IMR-90 (cell line): ENCODE results near the gene CREBBP. TPM values are rescaled to one million over a fixed set of nuclear protein-coding genes. Genes with fewer than 3 reads are reported as not detected.

ENCODE experiments used
- ATAC-seq: fragments of 200-7000 bp; cut with Tn5 transposase; 2 replicates; pipeline ENCODE4 v1.9.1; 2020; ENCODE audit warnings: low read depth, mild to moderate bottlenecking, moderate library complexity
- BruUV-seq: library from RNA; stranded (reverse); fragments of 400-500 nt; replicated peaks from 2 replicates; lab custom pipeline; 2021; lab: Mats Ljungman, UMichigan
- CTCF ChIA-PET: fragments of 300-600 bp; formaldehyde crosslinking; extraction: SDS; loops from one replicate; lab custom pipeline; 2021; ENCODE audit warnings: antibody characterized with exemption; lab: Yijun Ruan, JAX
- POLR2A ChIA-PET: fragments of 300-600 bp; sonication (Branson Sonifier 250); formaldehyde crosslinking; loops from one replicate; lab custom pipeline; 2022; ENCODE audit warnings: antibody characterized with exemption; ENCODE audit not compliant: unreplicated experiment; lab: Charles Lee
- DNase-seq: peaks from one replicate; pipeline ENCODE4 v3.0.0; 2013
- H2AFZ ChIP-seq: replicated peaks from 2 replicates; pipeline ENCODE3; 2013; ENCODE audit warnings: low read length, mild to moderate bottlenecking; ENCODE audit not compliant: poor library complexity
- H2AK5ac ChIP-seq: 2 replicates; pipeline ENCODE4 v1.6.1; 2013; ENCODE audit warnings: low read depth, low read length, inconsistent platforms
- H2AK9ac ChIP-seq: replicated peaks from 2 replicates; pipeline ENCODE3; 2013; ENCODE audit warnings: mild to moderate bottlenecking, low read depth, low read length, moderate library complexity; ENCODE audit not compliant: poor library complexity
- H2BK120ac ChIP-seq: 2 replicates; pipeline ENCODE4 v1.6.1; 2013; ENCODE audit warnings: low read depth, low read length, inconsistent platforms
- H2BK15ac ChIP-seq: 3 replicates; pipeline ENCODE4 v1.6.1; 2013; ENCODE audit warnings: low read depth, low read length, inconsistent platforms
- H2BK20ac ChIP-seq: 2 replicates; pipeline ENCODE4 v1.6.1; 2013; ENCODE audit warnings: low read depth, mild to moderate bottlenecking, inconsistent platforms, low read length, moderate library complexity
- H2BK5ac ChIP-seq: 2 replicates; pipeline ENCODE4 v1.6.1; 2013; ENCODE audit warnings: mild to moderate bottlenecking, low read depth, low read length, inconsistent platforms; ENCODE audit not compliant: poor library complexity, severe bottlenecking
- H3K14ac ChIP-seq: replicated peaks from 2 replicates; pipeline ENCODE4 v1.6.1; 2013; ENCODE audit warnings: low read depth, low read length, inconsistent platforms
- H3K18ac ChIP-seq: 2 replicates; pipeline ENCODE4 v1.6.1; 2013; ENCODE audit warnings: low read depth, low read length, control low read depth
- H3K23ac ChIP-seq: 2 replicates; pipeline ENCODE4 v1.6.1; 2013; ENCODE audit warnings: low read depth, low read length, inconsistent platforms
- H3K27ac ChIP-seq: 2 replicates; pipeline ENCODE4 v1.5.1; 2013; ENCODE audit warnings: mild to moderate bottlenecking, control low read depth, low read length; ENCODE audit not compliant: insufficient read depth
- H3K27me3 ChIP-seq: 2 replicates; pipeline ENCODE4 v1.6.1; 2013; ENCODE audit warnings: low read length; ENCODE audit not compliant: control insufficient read depth, insufficient read depth
- H3K36me3 ChIP-seq: 2 replicates; pipeline ENCODE4 v1.6.1; 2013; ENCODE audit warnings: low read length, mixed read lengths; ENCODE audit not compliant: control insufficient read depth, insufficient read depth
- H3K4ac ChIP-seq: 2 replicates; pipeline ENCODE4 v1.6.1; 2013; ENCODE audit warnings: low read depth, low read length, inconsistent platforms
- H3K4me1 ChIP-seq: 2 replicates; pipeline ENCODE4 v1.6.1; 2013; ENCODE audit warnings: low read length, mixed read lengths; ENCODE audit not compliant: control insufficient read depth, insufficient read depth
- H3K4me2 ChIP-seq: 2 replicates; pipeline ENCODE4 v1.6.1; 2013; ENCODE audit warnings: low read depth, mild to moderate bottlenecking, control low read depth, low read length, moderate library complexity
- H3K4me3 ChIP-seq: 2 replicates; pipeline ENCODE4 v1.5.1; 2013; ENCODE audit warnings: low read depth, mild to moderate bottlenecking, control low read depth, low read length, moderate library complexity; ENCODE audit not compliant: insufficient read depth
- H3K56ac ChIP-seq: 2 replicates; pipeline ENCODE4 v1.6.1; 2013; ENCODE audit warnings: low read length, inconsistent platforms; ENCODE audit not compliant: insufficient read depth; ENCODE audit errors: extremely low read depth
- H3K79me1 ChIP-seq, 2 experiments: 2 replicates each; pipeline ENCODE4 v1.6.1; 2013; ENCODE audit warnings: low read length in 2 of 2, inconsistent platforms in 1 of 2, low read depth in 1 of 2
- H3K9ac ChIP-seq: 2 replicates; pipeline ENCODE4 v1.6.1; 2013; ENCODE audit warnings: low read depth, low read length, control low read depth
- H3K9me1 ChIP-seq: 2 replicates; pipeline ENCODE4 v1.6.1; 2013; ENCODE audit warnings: low read length, inconsistent platforms; ENCODE audit not compliant: insufficient read depth
- H3K9me3 ChIP-seq: 2 replicates; pipeline ENCODE4 v1.6.1; 2013; ENCODE audit warnings: low read length; ENCODE audit not compliant: control insufficient read depth, insufficient read depth
- H4K20me1 ChIP-seq: 2 replicates; pipeline ENCODE4 v1.6.1; 2013; ENCODE audit warnings: low read length, inconsistent platforms; ENCODE audit not compliant: insufficient read depth
- H4K5ac ChIP-seq: 2 replicates; pipeline ENCODE4 v1.6.1; 2013; ENCODE audit warnings: mild to moderate bottlenecking, low read depth, low read length, control low read depth
- H4K8ac ChIP-seq, 2 experiments: 2 replicates each; pipeline ENCODE4 v1.6.1; 2013; ENCODE audit warnings: low read depth in 2 of 2, low read length in 2 of 2, control low read depth in 1 of 2, inconsistent platforms in 1 of 2
- H4K91ac ChIP-seq: 2 replicates; pipeline ENCODE4 v1.6.1; 2013; ENCODE audit warnings: low read depth, low read length, inconsistent platforms; ENCODE audit not compliant: insufficient read depth
- CHD1 ChIP-seq: IDR thresholded peaks from 2 replicates; pipeline ENCODE4 v1.6.1; 2012; ENCODE audit warnings: low read depth, low read length, improper control_type of control experiment
- MAFK ChIP-seq: IDR thresholded peaks from 2 replicates; pipeline ENCODE4 v1.6.1; 2012; ENCODE audit warnings: low read depth, low read length, improper control_type of control experiment
- MAZ ChIP-seq: IDR thresholded peaks from 2 replicates; pipeline ENCODE4 v1.6.1; 2012; ENCODE audit warnings: low read depth, mild to moderate bottlenecking, low read length, improper control_type of control experiment, moderate library complexity, borderline replicate concordance
- MXI1 ChIP-seq: IDR thresholded peaks from 2 replicates; pipeline ENCODE4 v1.6.1; 2012; ENCODE audit warnings: low read depth, mild to moderate bottlenecking, low read length, moderate library complexity, borderline replicate concordance
- POLR2A ChIP-seq: IDR thresholded peaks from 2 replicates; pipeline ENCODE4 v1.6.1; 2012; ENCODE audit warnings: mild to moderate bottlenecking, low read depth, low read length
- RCOR1 ChIP-seq: IDR thresholded peaks from 2 replicates; pipeline ENCODE4 v1.6.1; 2012; ENCODE audit warnings: mild to moderate bottlenecking, low read length, improper control_type of control experiment; ENCODE audit not compliant: insufficient replicate concordance
- RFX5 ChIP-seq: IDR thresholded peaks from 2 replicates; pipeline ENCODE4 v1.8.0; 2012; ENCODE audit warnings: low read depth, mild to moderate bottlenecking, low read length, moderate library complexity
- SMC3 ChIP-seq: fragments of 150-350 bp; IDR thresholded peaks from 2 replicates; pipeline ENCODE4 v1.6.1; 2016; ENCODE audit warnings: low read depth, mild to moderate bottlenecking, antibody characterized with exemption, low read length, moderate library complexity
- WGBS, 2 experiments: methylation state at CpG; one replicate each; pipeline versions ENCODE4 v1.1.5 to v1.1.7; 2013; ENCODE audit warnings: missing lambda C conversion rate in 2 of 2; ENCODE audit not compliant: insufficient read length in 1 of 2; ENCODE audit errors: extremely low coverage in 2 of 2; 5-methylcytosine and 5-hydroxymethylcytosine counted together
- dilution Hi-C: fragments of 300-500 bp; cut with HindIII; formaldehyde crosslinking; loops from one replicate; pipeline ENCODE4 v1.14.3; 2018; ENCODE audit warnings: low sequenced_read_pairs; ENCODE audit not compliant: unreplicated experiment
- in situ Hi-C: fragments of 300-500 bp; cut with MboI; formaldehyde crosslinking; loops from 3 replicates; pipeline ENCODE4 v1.14.3; 2019; ENCODE audit warnings: low sequenced_read_pairs, inconsistent platforms, mixed read lengths
- intact Hi-C: fragments of 100-400 bp; cut with micrococcal nuclease; formaldehyde crosslinking; loops from 2 replicates; pipeline ENCODE4 v1.10.0; 2022
- polyA plus RNA-seq, 3 experiments: library from polyadenylated mRNA; depleted of rRNA; stranded (reverse); fragments of >200 nt; gene quantifications; 2 replicates each; pipeline ENCODE4 v1.2.3, GENCODE V29; 2012; ENCODE audit warnings: low replicate concordance in 1 of 3
- total RNA-seq: library from RNA; depleted of rRNA; stranded (reverse); fragments of >200 nt; gene quantifications from 2 replicates; pipeline ENCODE4 v1.2.3, GENCODE V29; 2012
- TF ChIP-seq, protein P1 (sequence below): fragments of 150-350 bp; IDR thresholded peaks from 2 replicates; pipeline ENCODE4 v1.6.1; 2017; ENCODE audit warnings: mild to moderate bottlenecking, antibody characterized with exemption, low read length, low read depth

The CREBBP gene
- total and polyA plus RNA-seq, 2 of the 4 experiments (the other 2 are of a cell fraction) = 7.3 to 12.5 TPM

GRCh38 chr16:3706253-3707012, 174.1 kb downstream of the CREBBP start:
- Histone ChIP-seq H3K4me3 (no peak overlapping the region), H3K23ac (no peak overlapping the region), H4K20me1 (0 out of 2 replicates have a peak, but pooled peaks cover 3% of the 10 kb centered on the region), H3K27ac (no peak overlapping the region), H2BK20ac (no peak overlapping the region), H2BK5ac (no peak overlapping the region), H3K27me3 (no peaks in the 10 kb centered on the region), H3K9me3 (no peaks in the 10 kb centered on the region), H3K4ac (no peak overlapping the region), H2BK120ac (no peak overlapping the region), H3K14ac (no peak overlapping the region), H3K9ac (no peak overlapping the region), H3K18ac (no peak overlapping the region), H3K4me1 (no peaks in the 10 kb centered on the region), H4K8ac (no peak overlapping the region), H4K5ac (no peak overlapping the region), H4K91ac (no peak overlapping the region), H3K9me1 (peaks cover 3% of the 10 kb centered on the region; the same call in 1 of the 2 replicates), H3K56ac (no peak overlapping the region), H3K4me2 (no peak overlapping the region), H2AK9ac (no peak overlapping the region), H2AK5ac (no peak overlapping the region), H2AFZ (no peak overlapping the region), H2BK15ac (no peak overlapping the region), H3K36me3 (peaks cover 2% of the 10 kb centered on the region), H3K79me1 (peaks cover 29 to 52% of the 10 kb centered on the region in 2 experiments)
- DNase-seq (no peak), ATAC-seq (no peak)
- dilution Hi-C loops (no loop called here), intact Hi-C loops (no loop called here), in situ Hi-C loops (no loop called here)
- CTCF ChIA-PET = interaction anchor here (0.6 kb wide), 1 partner anchor 698 kb away, joined by 3 read pairs; no protein-coding TSS in a partner anchor
- TF ChIP-seq MAZ = no peak
- TF ChIP-seq RFX5 = no peak
- TF ChIP-seq CHD1 = no peak
- TF ChIP-seq, protein P1, sequence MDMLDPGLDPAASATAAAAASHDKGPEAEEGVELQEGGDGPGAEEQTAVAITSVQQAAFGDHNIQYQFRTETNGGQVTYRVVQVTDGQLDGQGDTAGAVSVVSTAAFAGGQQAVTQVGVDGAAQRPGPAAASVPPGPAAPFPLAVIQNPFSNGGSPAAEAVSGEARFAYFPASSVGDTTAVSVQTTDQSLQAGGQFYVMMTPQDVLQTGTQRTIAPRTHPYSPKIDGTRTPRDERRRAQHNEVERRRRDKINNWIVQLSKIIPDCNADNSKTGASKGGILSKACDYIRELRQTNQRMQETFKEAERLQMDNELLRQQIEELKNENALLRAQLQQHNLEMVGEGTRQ = no peak
- TF ChIP-seq MXI1 = no peak
- no peak for TF ChIP-seq MAFK
- no peak for TF ChIP-seq POLR2A
- no peak for TF ChIP-seq SMC3
- no peak for TF ChIP-seq RCOR1
- POLR2A ChIA-PET = no interaction called here
- no TSS peak for BruUV-seq
- WGBS, 2 experiments = 95% methylated on average over 4 of the region's 10 CpGs; no CpG with 5 or more reads in 1 of the 2 experiments
